T-helper 1 cell (primary cell): Measurements from ENCODE around the gene TNFRSF12A.
A peak's percentile ranks its signal among the peaks of the same experiment; 100 is the strongest.
"Not testable (repeated sequence)": the region's sequence is repeated elsewhere in the genome, so short reads cannot be mapped to it uniquely, and the experiment has no call there.

Experiments used
- DNase-seq, 5 donors: peaks; one replicate each; pipeline ENCODE4 v3.0.0-alpha.2; 2012 to 2020

Gene TNFRSF12A

GRCh38 chr16:3051494-3051893 is 31.3 kb downstream of the TNFRSF12A start:
- DNase-seq: no peak

GRCh38 chr16:3052571-3053329 is 32.6 kb downstream of the TNFRSF12A start:
- DNase-seq: not testable (repeated sequence)

- not testable (repeated sequence) for DNase-seq
Observed at GRCh38 chr16:3053330-3053710, 33.2 kb downstream of the TNFRSF12A start.

GRCh38 chr16:3054965-3055733 is 35.0 kb downstream of the TNFRSF12A start:
- peak in 1 of 5 donors; percentile 90 for DNase-seq

GRCh38 chr16:3055734-3056115 is 35.6 kb downstream of the TNFRSF12A start:
- DNase-seq: not testable (repeated sequence)

- DNase-seq: no peak
Observed at GRCh38 chr16:3056336-3057180, 36.4 kb downstream of the TNFRSF12A start.

- peak in 1 of 5 donors; percentile 73 for DNase-seq
Observed at GRCh38 chr16:3057181-3058138, 37.3 kb downstream of the TNFRSF12A start.

GRCh38 chr16:3058139-3059030 is 38.2 kb downstream of the TNFRSF12A start:
- peak in 4 of 5 donors; percentile 37 to 76 (median 41) for DNase-seq

- DNase-seq: peak; percentile 76 to 91 (median 81)
Observed at GRCh38 chr16:3059041-3059722, 39.0 kb downstream of the TNFRSF12A start.

- no peak for DNase-seq
Observed at GRCh38 chr16:3059723-3060242, 39.6 kb downstream of the TNFRSF12A start.

- DNase-seq: no peak
Observed at GRCh38 chr16:3060339-3061127, 40.4 kb downstream of the TNFRSF12A start.

- no peak for DNase-seq
Observed at GRCh38 chr16:3062553-3062952, 42.4 kb downstream of the TNFRSF12A start.

- peak in 1 of 5 donors; percentile 51 for DNase-seq
Observed at GRCh38 chr16:3063625-3064386, 43.6 kb downstream of the TNFRSF12A start.

GRCh38 chr16:3065069-3065741 is 45.0 kb downstream of the TNFRSF12A start, which contains the start of gene IL32:
Gene IL32 (plus strand): TSS chr16:3065640. CDS start chr16:3065812, 172 bp downstream.
- peak; percentile 38 to 88 (median 54) for DNase-seq

- DNase-seq: no peak
Observed at GRCh38 chr16:3065742-3066439, 45.7 kb downstream of the TNFRSF12A start.

GRCh38 chr16:3066440-3066748 is 46.2 kb downstream of the TNFRSF12A start:
- peak in 1 of 5 donors; percentile 36 for DNase-seq

- peak in 1 of 5 donors; percentile 73 for DNase-seq
Observed at GRCh38 chr16:3068487-3068886, 48.3 kb downstream of the TNFRSF12A start.
